Activated naive CD4-positive, alpha-beta T cell treated with anti-CD3 and anti-CD28 coated beads, Interleukin-2, amount 50 U/mL, for 24 hours (primary cell): ENCODE measurements around the gene BAG5.
A peak's percentile ranks its signal among the peaks of the same experiment; 100 is the strongest.
"Not testable (repeated sequence)": the region's sequence is repeated elsewhere in the genome, so short reads cannot be mapped to it uniquely, and the experiment has no call there.

Experiments used
- H3K27ac Mint-ChIP-seq: one replicate; pipeline ENCODE4 v1.8.0; 2021; ENCODE audit warnings: mild to moderate bottlenecking, mixed read lengths
- H3K27me3 Mint-ChIP-seq: one replicate; pipeline ENCODE4 v1.8.0; 2021; ENCODE audit warnings: mixed read lengths
- H3K36me3 Mint-ChIP-seq: one replicate; pipeline ENCODE4 v1.8.0; 2021; ENCODE audit warnings: mixed read lengths
- H3K4me1 Mint-ChIP-seq: one replicate; pipeline ENCODE4 v1.8.0; 2021; ENCODE audit warnings: mixed read lengths
- H3K4me3 Mint-ChIP-seq: one replicate; pipeline ENCODE4 v1.8.0; 2021; ENCODE audit warnings: mild to moderate bottlenecking, mixed read lengths
- H3K9me3 Mint-ChIP-seq: one replicate; pipeline ENCODE4 v1.8.0; 2021; ENCODE audit warnings: mixed read lengths

The BAG5 gene

GRCh38 chr14:103517174-103517566 lies 45.3 kb downstream of the BAG5 start:
- H3K36me3 Mint-ChIP-seq: no peaks in the 10 kb centered on the region
- peaks cover 14% of the 10 kb centered on the region for H3K4me1 Mint-ChIP-seq
- no peak overlapping the region for H3K27ac Mint-ChIP-seq

GRCh38 chr14:103516426-103517173 lies 45.9 kb downstream of the BAG5 start:
- H3K4me1 Mint-ChIP-seq: peaks cover 14% of the 10 kb centered on the region
- no peak overlapping the region for H3K4me3 Mint-ChIP-seq
- H3K27me3 Mint-ChIP-seq: peaks cover 2% of the 10 kb centered on the region
- H3K27ac Mint-ChIP-seq: no peak overlapping the region
- no peaks in the 10 kb centered on the region for H3K9me3 Mint-ChIP-seq
- H3K36me3 Mint-ChIP-seq: no peaks in the 10 kb centered on the region

More at GRCh38 chr14:103517174-103517566, 45.3 kb downstream of the BAG5 start:
- Mint-ChIP-seq H3K27me3 (peaks cover 2% of the 10 kb centered on the region), H3K9me3 (no peaks in the 10 kb centered on the region), H3K4me3 (no peak overlapping the region)

DNA sequence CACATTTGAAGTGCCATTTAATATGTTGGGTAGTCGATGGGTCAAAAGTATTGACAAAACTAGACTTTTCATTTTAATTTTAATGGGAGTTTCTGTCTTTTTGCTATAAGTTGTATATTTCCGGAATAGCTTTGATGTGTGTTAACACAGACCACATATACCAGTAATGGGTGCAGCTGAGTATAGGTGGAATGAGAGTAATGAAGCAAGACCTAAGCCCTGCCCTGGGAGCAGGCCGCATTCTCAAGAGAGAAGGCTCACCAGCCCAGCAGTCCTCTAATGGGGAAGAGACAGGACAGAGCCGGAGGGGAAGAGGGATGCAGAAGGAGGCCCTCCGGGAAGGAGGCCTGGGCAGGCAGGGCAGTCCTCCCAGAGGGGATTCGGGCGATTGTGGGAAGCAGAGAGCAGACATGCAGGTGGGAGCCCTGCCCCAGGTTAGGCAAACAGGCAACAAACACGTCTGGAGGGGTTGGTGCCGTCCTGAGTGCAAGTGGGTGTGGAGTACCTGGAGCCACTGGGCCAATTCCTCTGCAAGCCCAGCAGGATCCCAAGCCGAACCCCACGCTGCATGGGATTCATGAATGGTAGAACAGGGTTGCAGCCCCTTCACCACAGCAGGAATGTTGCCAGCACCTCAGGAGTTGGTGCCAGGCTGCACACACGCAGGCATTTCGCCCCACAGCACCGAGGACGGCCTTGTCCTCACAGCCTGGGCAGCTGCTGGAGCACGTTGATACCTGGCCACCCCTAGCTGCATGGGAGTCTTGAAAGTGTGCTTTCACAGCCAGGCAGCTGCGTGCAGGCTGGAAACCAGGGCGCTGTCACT lies 47.6 kb downstream of the BAG5 start:
- H3K4me1 Mint-ChIP-seq: peaks cover 11% of the 10 kb centered on the region
- no peak overlapping the region for H3K4me3 Mint-ChIP-seq
- H3K9me3 Mint-ChIP-seq: no peaks in the 10 kb centered on the region
- H3K36me3 Mint-ChIP-seq: peaks cover 4% of the 10 kb centered on the region
- peaks cover 2% of the 10 kb centered on the region for H3K27me3 Mint-ChIP-seq
- no peak overlapping the region for H3K27ac Mint-ChIP-seq

GRCh38 chr14:103512701-103513611 lies 49.5 kb downstream of the BAG5 start:
- H3K27ac Mint-ChIP-seq: peak overlapping the region; percentile 51
- H3K36me3 Mint-ChIP-seq: peaks cover 5% of the 10 kb centered on the region
- H3K9me3 Mint-ChIP-seq: no peaks in the 10 kb centered on the region

GRCh38 chr14:103512180-103512579 lies 50.3 kb downstream of the BAG5 start:
- H3K27ac Mint-ChIP-seq, H3K27me3 Mint-ChIP-seq, H3K9me3 Mint-ChIP-seq, H3K36me3 Mint-ChIP-seq, H3K4me1 Mint-ChIP-seq, H3K4me3 Mint-ChIP-seq: not testable (repeated sequence)

More at GRCh38 chr14:103512701-103513611, 49.5 kb downstream of the BAG5 start:
- no peaks in the 10 kb centered on the region for H3K4me1 Mint-ChIP-seq
- no peak overlapping the region for H3K4me3 Mint-ChIP-seq
- H3K27me3 Mint-ChIP-seq: no peaks in the 10 kb centered on the region

- Mint-ChIP-seq H3K27ac (no peak overlapping the region), H3K4me3 (no peak overlapping the region), H3K4me1 (peaks cover 4% of the 10 kb centered on the region), H3K27me3 (no peaks in the 10 kb centered on the region), H3K36me3 (peaks cover 5% of the 10 kb centered on the region), H3K9me3 (no peaks in the 10 kb centered on the region)
Observed at GRCh38 chr14:103510724-103511693, 51.4 kb downstream of the BAG5 start.

- Mint-ChIP-seq H3K27me3 (no peaks in the 10 kb centered on the region), H3K4me1 (peaks cover 4% of the 10 kb centered on the region), H3K36me3 (peaks cover 9% of the 10 kb centered on the region), H3K9me3 (no peaks in the 10 kb centered on the region), H3K4me3 (no peak overlapping the region), H3K27ac (peak overlapping the region; percentile 46)
Observed at GRCh38 chr14:103509864-103510723, 52.4 kb downstream of the BAG5 start.

DNA sequence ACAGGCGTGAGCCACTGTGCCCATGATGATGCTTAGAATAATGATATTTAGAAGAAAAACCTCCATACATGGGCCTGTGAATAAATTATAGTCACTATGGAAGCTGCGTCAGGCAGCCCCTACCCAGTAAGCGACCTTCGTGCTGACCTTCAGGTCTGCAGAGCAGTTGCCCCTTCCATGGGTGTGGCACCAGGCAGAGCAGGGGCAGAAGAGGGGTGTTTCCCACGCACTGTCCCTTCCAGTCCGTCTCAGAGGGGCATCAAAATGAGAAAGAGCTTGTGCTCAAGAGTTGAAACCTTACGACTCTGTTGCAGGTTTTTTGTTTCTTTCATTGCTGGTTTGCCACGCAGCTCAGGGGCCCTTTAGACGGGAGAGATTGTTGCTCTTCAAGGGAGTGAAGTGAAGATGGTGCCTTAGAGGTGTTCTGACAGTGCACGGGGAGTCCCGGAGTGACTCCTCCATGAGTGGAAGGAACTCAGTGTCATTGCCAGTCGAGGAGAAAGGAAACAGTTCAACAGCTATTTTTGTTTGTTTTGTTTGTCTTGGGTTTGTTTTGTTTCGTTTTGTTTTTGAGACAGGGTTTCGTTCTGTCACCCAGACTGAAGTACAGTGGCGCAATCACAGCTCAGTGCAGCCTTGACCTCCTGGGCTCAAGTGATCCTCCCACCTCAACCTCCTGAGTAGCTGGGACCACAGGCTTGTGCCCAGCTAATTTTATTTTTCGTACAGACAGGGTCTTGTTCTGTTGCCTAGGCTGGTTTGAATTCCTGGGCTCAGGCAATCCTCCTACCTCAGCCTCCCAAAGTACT lies 53.7 kb downstream of the BAG5 start:
- no peaks in the 10 kb centered on the region for H3K27me3 Mint-ChIP-seq
- peaks cover 4% of the 10 kb centered on the region for H3K4me1 Mint-ChIP-seq
- H3K4me3 Mint-ChIP-seq: no peak overlapping the region
- no peak overlapping the region for H3K27ac Mint-ChIP-seq
- no peaks in the 10 kb centered on the region for H3K9me3 Mint-ChIP-seq
- peaks cover 10% of the 10 kb centered on the region for H3K36me3 Mint-ChIP-seq

- H3K27ac Mint-ChIP-seq: no peak overlapping the region
- peaks cover 4% of the 10 kb centered on the region for H3K4me1 Mint-ChIP-seq
- H3K27me3 Mint-ChIP-seq: no peaks in the 10 kb centered on the region
- peaks cover 10% of the 10 kb centered on the region for H3K36me3 Mint-ChIP-seq
- H3K4me3 Mint-ChIP-seq: no peak overlapping the region
- H3K9me3 Mint-ChIP-seq: no peaks in the 10 kb centered on the region
Observed at GRCh38 chr14:103507751-103508150, 54.7 kb downstream of the BAG5 start.
